Activated naive CD4-positive, alpha-beta T cell (primary cell): ENCODE data around the gene POLR1G.
"Not testable (repeated sequence)": the region's sequence is repeated elsewhere in the genome, so short reads cannot be mapped to it uniquely, and the experiment has no call there.

Experiments
- DNase-seq, 4 experiments: peaks; one replicate each; lab custom pipeline; 2025; lab: John Stamatoyannopoulos, UW

Gene POLR1G

GRCh38 chr19:45420356-45420755 is 13.9 kb downstream of the POLR1G start:
- DNase-seq, result no peak

GRCh38 chr19:45420871-45421270 is 14.4 kb downstream of the POLR1G start:
- no peak for DNase-seq

- no peak for DNase-seq
Measured at GRCh38 chr19:45421947-45422498, 15.6 kb downstream of the POLR1G start.

- peak in 1 of 4 experiments; percentile 37 for DNase-seq
Measured at GRCh38 chr19:45423033-45423588, 16.7 kb downstream of the POLR1G start.

DNA sequence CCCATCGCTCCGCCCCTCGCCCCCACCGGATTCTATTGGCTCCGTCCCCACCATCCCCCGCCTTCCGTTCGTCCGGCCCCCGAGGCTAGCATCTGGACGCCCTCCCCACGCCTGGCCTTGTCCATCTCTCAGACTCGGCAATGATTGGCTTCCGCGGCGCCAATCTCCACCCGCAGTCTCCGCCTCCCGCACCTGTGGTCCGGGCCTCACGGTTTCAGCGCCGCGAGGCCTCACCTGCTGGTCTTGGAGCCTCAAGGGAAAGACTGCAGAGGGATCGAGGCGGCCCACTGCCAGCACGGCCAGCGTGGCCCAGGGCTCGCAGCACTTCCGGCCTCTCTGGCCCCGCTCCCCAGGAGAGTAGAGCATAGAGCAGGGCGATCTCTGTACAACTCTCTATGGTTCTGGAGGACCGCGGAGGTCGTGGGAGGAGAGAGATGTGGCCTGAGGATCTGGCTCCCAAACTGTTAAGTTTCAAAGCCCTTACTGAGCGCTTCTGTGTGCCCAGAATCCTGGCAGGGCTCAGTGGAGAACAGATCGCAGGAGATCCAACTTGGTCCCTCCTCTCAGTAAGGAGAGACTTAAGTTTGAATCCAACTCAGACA is 17.2 kb downstream of the POLR1G start, which contains the start of gene ERCC1:
Gene ERCC1, minus strand, starts transcription at position 329 of the 602 bp plus-strand sequence. CDS start 543 bp downstream, outside the sequence.
- peak in 3 of 4 experiments; percentile 55 to 70 (median 56) for DNase-seq

- no peak for DNase-seq
Measured at GRCh38 chr19:45424191-45425058, 18.0 kb downstream of the POLR1G start.

- DNase-seq, result no peak
Measured at GRCh38 chr19:45428384-45429231, 22.2 kb downstream of the POLR1G start.

DNA sequence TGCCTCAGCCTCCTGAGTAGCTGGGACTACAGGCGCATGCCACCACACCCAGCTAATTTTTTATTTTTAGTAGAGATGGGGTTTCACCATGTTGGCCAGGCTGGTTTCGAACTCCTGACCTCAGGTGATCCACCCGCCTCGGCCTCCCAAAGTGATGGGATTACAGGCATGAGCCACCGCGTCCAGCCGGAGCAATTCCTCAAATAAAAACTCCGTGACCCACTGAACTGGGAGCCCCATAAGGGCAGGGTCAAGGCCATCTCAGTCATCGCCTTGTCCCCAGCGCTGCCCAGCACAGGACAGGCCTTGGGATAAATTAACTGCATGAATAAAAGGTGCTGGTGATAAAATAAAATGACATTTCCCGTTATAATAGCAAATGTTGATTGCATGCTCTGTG is 23.5 kb downstream of the POLR1G start:
- not testable (repeated sequence) for DNase-seq

DNA sequence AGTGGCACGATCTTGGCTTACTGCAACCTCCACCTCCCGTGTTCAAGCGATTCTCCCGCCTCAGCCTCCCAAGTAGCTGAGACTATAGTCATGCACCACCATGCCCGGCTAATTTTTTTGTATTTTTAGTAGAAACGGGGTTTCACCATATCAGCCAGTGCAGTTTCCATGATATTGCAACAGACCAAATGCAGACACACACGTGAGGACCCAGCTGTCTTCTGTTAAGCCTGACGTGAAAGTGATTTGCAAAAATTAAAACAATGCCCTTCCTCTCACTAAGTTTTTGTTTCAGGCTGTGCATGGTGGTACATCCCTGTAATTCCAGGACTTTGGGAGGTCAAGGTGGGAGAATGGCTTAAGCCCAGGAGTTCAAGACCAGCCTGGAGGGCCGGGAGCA is 24.6 kb downstream of the POLR1G start:
- not testable (repeated sequence) for DNase-seq

DNA sequence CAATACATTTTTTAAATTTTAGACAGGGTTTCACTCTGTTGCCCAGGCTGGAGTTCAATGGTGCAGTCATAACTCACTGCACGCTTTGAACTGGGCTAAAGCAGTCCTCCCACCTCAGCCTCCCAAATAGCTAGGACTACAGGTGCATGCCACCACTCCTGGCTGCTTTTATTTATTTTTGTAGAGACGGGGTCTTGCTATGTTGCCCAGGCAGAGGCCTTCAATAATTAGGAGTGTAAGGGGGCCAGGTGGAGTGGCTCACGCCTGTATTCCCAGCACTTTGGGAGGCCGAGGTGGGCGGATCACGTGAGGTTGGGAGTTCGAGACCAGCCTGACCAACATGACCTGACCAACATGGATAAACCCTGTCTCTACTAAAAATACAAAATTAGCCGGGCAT is 26.1 kb downstream of the POLR1G start:
- not testable (repeated sequence) for DNase-seq

- DNase-seq, result no peak
Measured at GRCh38 chr19:45437328-45437727, 30.9 kb downstream of the POLR1G start.

DNA sequence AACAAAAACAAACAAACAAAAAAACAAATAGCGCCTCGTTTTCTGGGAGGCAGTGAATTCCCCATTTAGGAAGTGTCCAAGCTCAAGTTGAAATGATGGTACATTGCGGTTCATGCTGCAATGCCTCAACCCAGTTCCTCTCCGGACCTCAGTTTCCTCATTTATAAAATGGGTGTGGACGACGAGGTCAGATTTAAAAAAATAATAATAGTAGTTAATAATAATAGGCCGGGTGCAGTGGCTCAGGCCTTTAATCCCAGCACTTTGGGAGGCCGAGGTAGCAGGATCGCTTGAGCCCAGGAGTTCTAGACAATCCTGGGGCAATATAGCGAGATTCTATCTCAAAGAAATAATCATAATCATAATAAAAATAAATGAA is 32.7 kb downstream of the POLR1G start:
- no peak for DNase-seq

- DNase-seq, result peak; percentile 75 to 85 (median 81)
Measured at GRCh38 chr19:45439569-45440258, 33.3 kb downstream of the POLR1G start.

DNA sequence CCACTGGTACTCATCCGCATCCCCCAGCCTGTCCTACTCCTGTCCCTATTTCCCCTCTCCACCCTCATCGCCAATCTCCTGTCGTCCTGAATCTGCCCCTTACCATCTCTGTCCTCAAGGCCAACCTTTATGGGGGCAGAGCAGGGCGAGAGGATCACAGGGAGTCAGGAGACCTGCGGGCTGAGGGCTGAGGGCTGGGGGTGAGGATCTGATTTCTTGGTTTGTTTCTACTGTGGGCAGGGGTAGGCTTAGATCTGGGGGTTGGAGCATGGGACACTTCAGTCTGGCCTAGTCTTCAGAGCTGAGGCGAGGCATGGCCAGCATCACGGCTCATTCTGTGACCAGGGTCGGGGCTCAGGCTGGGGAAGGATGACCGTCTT is 33.8 kb downstream of the POLR1G start:
- DNase-seq, result no peak

- DNase-seq, result no peak
Measured at GRCh38 chr19:45440873-45441654, 34.6 kb downstream of the POLR1G start.

DNA sequence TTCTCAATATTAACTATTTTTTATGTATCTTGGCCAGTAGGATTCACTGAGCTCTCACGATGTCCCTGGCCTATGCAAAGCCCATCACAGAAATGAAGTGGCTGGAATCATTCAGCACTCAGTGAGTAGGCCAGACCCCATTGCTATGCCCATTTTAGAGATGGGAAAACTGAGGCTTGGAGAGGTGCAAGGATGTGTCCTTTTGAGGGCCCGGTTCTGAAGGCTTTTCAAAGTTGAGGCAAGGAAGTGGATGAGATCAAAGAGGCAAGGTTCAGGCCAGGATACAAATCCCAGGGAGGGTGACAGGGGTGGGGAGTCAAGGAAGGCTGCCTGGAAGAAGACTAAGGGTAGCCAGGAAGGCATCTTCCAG is 35.9 kb downstream of the POLR1G start:
- no peak for DNase-seq

DNA sequence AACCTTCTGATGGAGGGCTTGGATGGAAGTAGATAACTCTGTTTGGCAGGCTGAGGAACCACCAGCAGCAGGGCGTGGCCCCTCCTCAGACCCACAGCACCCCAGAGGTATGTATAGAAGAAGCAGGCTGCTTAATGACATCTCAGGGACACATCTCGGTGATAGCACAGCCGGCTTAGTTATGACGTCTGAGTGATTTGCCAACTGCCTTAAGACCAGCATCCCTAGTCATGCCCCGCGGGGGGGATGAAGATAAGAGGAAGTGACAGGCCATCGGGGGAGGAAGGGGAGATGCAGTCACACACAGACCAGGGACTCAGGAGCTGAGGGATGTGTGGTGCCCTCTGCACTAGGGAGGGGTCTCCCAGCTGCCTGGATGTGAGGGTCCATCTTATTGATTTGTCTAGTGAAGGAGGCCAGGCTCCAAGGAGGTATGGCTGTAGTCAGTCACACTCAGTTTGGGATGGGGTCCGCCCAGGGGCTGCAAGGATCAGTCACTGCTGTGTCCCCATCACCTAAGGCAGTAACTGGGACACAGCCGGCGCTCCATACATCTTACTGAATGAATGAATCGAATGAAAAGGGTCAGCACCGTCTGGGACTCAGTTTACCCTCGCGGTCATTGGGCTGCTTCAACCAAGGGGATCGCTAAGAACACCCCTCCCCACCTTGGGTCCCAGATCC is 36.5 kb downstream of the POLR1G start:
- DNase-seq, result peak in 1 of 4 experiments; percentile 19

DNA sequence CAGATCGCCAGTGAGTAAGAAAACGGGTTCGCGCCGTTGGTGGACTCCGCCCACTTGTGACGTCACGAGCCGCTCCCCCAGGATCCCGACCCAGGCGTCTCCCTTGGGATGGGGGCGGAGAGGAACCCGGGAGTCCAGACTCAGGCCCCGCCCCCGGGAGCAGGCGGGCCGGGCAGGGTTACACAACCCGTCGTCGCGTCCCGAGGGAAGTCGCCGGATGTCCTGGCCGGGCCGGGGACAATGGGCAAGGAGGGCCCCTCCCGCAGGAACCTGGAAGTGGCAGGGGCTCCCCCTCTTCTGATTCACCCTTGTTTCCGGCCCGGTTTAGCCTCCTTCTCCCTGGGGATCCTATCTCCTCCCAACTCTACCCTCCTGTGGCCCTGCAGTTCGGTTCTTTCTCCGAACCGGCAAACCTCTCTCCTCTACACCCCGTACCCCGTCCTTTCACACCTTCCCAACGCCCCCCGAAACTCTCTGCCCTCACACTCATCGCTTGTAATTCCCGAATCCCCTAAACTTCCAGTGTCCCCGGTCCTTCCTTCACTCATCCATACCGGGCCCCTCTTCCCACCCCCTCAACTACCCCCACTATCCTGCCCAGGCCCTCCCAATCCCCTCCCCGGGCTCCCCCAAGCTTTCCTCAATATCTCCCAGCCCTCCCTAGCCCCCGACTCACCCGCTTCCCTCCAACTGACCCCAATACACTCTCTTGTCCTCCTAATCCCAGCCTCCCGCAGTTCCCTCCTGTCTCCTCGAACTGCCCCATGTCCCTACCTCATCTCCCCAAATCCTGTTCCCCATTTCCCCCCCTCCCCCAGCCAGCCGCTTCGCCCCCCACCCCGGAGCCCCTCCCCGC is 37.2 kb downstream of the POLR1G start:
- DNase-seq, result peak; percentile 6 to 26 (median 17)
